GM23338 (cell line): ENCODE measurements around the gene LY86. TPM values are rescaled to one million over a fixed set of nuclear protein-coding genes. Genes with fewer than 3 reads are reported as not detected.

ENCODE experiments used
- ATAC-seq: fragments of 200-7000 bp; cut with Tn5 transposase; 3 replicates; pipeline ENCODE4 v1.9.1; 2020
- DNase-seq: peaks from one replicate; pipeline ENCODE4 v3.0.0-alpha.2; 2015; ENCODE audit warnings: low spot score
- H2AFZ ChIP-seq: fragments of 200-600 bp; sonication (generic); 2 replicates; pipeline ENCODE4 v1.8.0; 2016; ENCODE audit warnings: antibody characterized with exemption, mild to moderate bottlenecking, moderate library complexity
- H3F3A ChIP-seq: fragments of 200-600 bp; sonication (generic); replicated peaks from 2 replicates; pipeline ENCODE4 v1.8.0; 2017; ENCODE audit warnings: antibody characterized with exemption, mixed run types, low read depth
- H3K27ac ChIP-seq: fragments of 200-600 bp; sonication (generic); 2 replicates; pipeline ENCODE4 v1.6.1; 2016; ENCODE audit warnings: low read depth
- H3K27me3 ChIP-seq: fragments of 200-600 bp; sonication (generic); 2 replicates; pipeline ENCODE4 v1.8.0; 2016; ENCODE audit warnings: mild to moderate bottlenecking, mixed run types, moderate library complexity; ENCODE audit not compliant: insufficient read depth
- H3K36me3 ChIP-seq: fragments of 200-600 bp; sonication (generic); 2 replicates; pipeline ENCODE4 v1.8.0; 2016; ENCODE audit warnings: mild to moderate bottlenecking; ENCODE audit not compliant: insufficient read depth
- H3K4me1 ChIP-seq: fragments of 200-600 bp; sonication (generic); 2 replicates; pipeline ENCODE4 v1.8.0; 2016; ENCODE audit warnings: mild to moderate bottlenecking, moderate library complexity; ENCODE audit not compliant: insufficient read depth
- H3K4me2 ChIP-seq: fragments of 200-600 bp; sonication (generic); 2 replicates; pipeline ENCODE4 v1.7.1; 2017; ENCODE audit warnings: mixed run types
- H3K4me3 ChIP-seq: fragments of 200-600 bp; sonication (generic); 2 replicates; pipeline ENCODE4 v1.6.1; 2016; ENCODE audit warnings: mixed run types
- H3K79me2 ChIP-seq: fragments of 200-600 bp; sonication (generic); replicated peaks from 2 replicates; pipeline ENCODE4 v1.8.0; 2017; ENCODE audit warnings: mild to moderate bottlenecking; ENCODE audit not compliant: insufficient read depth
- H3K9me2 ChIP-seq: fragments of 200-600 bp; sonication (generic); 2 replicates; pipeline ENCODE4 v1.8.0; 2017; ENCODE audit not compliant: insufficient read depth
- H4K20me1 ChIP-seq: fragments of 200-600 bp; sonication (generic); replicated peaks from 2 replicates; pipeline ENCODE4 v1.8.0; 2017; ENCODE audit warnings: mild to moderate bottlenecking; ENCODE audit not compliant: insufficient read depth
- H3K27ac Mint-ChIP-seq: 2 replicates; pipeline ENCODE4 v1.8.0; 2020; ENCODE audit warnings: inconsistent platforms, mild to moderate bottlenecking, moderate library complexity, mixed read lengths
- H3K27me3 Mint-ChIP-seq: 3 replicates; pipeline ENCODE4 v1.8.0; 2022; ENCODE audit warnings: low read depth, mild to moderate bottlenecking, moderate library complexity, mixed read lengths, inconsistent platforms; ENCODE audit not compliant: insufficient read depth, poor library complexity
- H3K36me3 Mint-ChIP-seq: 3 replicates; pipeline ENCODE4 v1.8.0; 2021; ENCODE audit warnings: low read depth, mild to moderate bottlenecking, inconsistent platforms, moderate library complexity, mixed read lengths
- H3K4me1 Mint-ChIP-seq: 3 replicates; pipeline ENCODE4 v1.8.0; 2020; ENCODE audit warnings: mild to moderate bottlenecking, inconsistent platforms, mixed read lengths
- H3K4me3 Mint-ChIP-seq: 3 replicates; pipeline ENCODE4 v1.8.0; 2021; ENCODE audit warnings: moderate library complexity, mild to moderate bottlenecking, inconsistent platforms, mixed read lengths
- H3K9me3 Mint-ChIP-seq: 3 replicates; pipeline ENCODE4 v1.8.0; 2020; ENCODE audit warnings: moderate library complexity, mild to moderate bottlenecking, inconsistent platforms, mixed read lengths
- CREB1 ChIP-seq: fragments of 250-450 bp; sonication (Bioruptor Pico); IDR thresholded peaks from 2 replicates; pipeline ENCODE4 v1.5.0; 2020; ENCODE audit warnings: low read depth, mild to moderate bottlenecking, moderate library complexity
- EZH2 ChIP-seq: fragments of 200-600 bp; sonication (generic); IDR thresholded peaks from one replicate; pipeline ENCODE4 v1.8.0; 2017; ENCODE audit warnings: antibody characterized with exemption, mild to moderate bottlenecking, low read depth; ENCODE audit not compliant: unreplicated experiment
- EZH2phosphoT487 ChIP-seq: fragments of 200-600 bp; sonication (generic); IDR thresholded peaks from one replicate; pipeline ENCODE4 v1.8.1; 2018; ENCODE audit warnings: antibody characterized with exemption; ENCODE audit not compliant: unreplicated experiment
- JUNB ChIP-seq: IDR thresholded peaks from one replicate; pipeline ENCODE4 v1.6.1; 2016; ENCODE audit warnings: antibody characterized with exemption; ENCODE audit not compliant: unreplicated experiment
- NANOG ChIP-seq: IDR thresholded peaks from 2 replicates; pipeline ENCODE4 v1.6.1; 2016; ENCODE audit warnings: antibody characterized with exemption, borderline replicate concordance
- POLR2AphosphoS5 ChIP-seq: IDR thresholded peaks from 2 replicates; pipeline ENCODE4 v1.6.1; 2016; ENCODE audit warnings: antibody characterized with exemption, low read depth
- STAT1 ChIP-seq: IDR thresholded peaks from one replicate; pipeline ENCODE4 v1.6.1; 2016; ENCODE audit warnings: antibody characterized with exemption; ENCODE audit not compliant: unreplicated experiment
- ZNF114 ChIP-seq: fragments of 250-450 bp; sonication (Bioruptor Pico); IDR thresholded peaks from 2 replicates; pipeline ENCODE4 v1.5.0; 2020; ENCODE audit warnings: mild to moderate bottlenecking, moderate library complexity
- ZNF331 ChIP-seq: fragments of 250-450 bp; sonication (Bioruptor Pico); IDR thresholded peaks from 2 replicates; pipeline ENCODE4 v1.5.0; 2020; ENCODE audit warnings: low read depth, mild to moderate bottlenecking, moderate library complexity
- polyA plus RNA-seq: library from polyadenylated mRNA; unstranded; fragments of >200 nt; fragmentation: Nextera tagmentation; extraction: Ambion mirVana; gene quantifications from 2 replicates; pipeline ENCODE4 v1.2.1, GENCODE V29; 2016
- total RNA-seq: library from RNA; depleted of rRNA; stranded (reverse); fragments of >200 nt; shearing (Covaris generic); gene quantifications from 2 replicates; pipeline ENCODE4 v1.2.3, GENCODE V29; 2014
- TF ChIP-seq, protein P1 (sequence below): IDR thresholded peaks from one replicate; pipeline ENCODE4 v1.6.1; 2018; ENCODE audit warnings: antibody characterized with exemption; ENCODE audit not compliant: unreplicated experiment
- TF ChIP-seq, protein P2 (sequence below): IDR thresholded peaks from 2 replicates; pipeline ENCODE4 v1.6.1; 2016; ENCODE audit warnings: antibody characterized with exemption
- TF ChIP-seq, protein P3 (sequence below), 2 experiments: fragments of 200-600 bp in 1 of 2; sonication (generic) in 1 of 2; conservative IDR thresholded peaks; 2 replicates each; pipeline versions ENCODE4 v1.5.1 to v1.6.1; 2016 to 2017; ENCODE audit warnings: antibody characterized with exemption in 2 of 2, low read depth in 2 of 2, mild to moderate bottlenecking in 2 of 2, moderate library complexity in 1 of 2
- TF ChIP-seq, protein P4 (sequence below): fragments of 250-450 bp; sonication (Bioruptor Pico); IDR thresholded peaks from 2 replicates; pipeline ENCODE4 v1.5.0; 2020; ENCODE audit warnings: mild to moderate bottlenecking, moderate library complexity

LY86 gene
- total and polyA plus RNA-seq, 2 experiments from 2014 or later, result 0.29 TPM; not detected in 1

DNA sequence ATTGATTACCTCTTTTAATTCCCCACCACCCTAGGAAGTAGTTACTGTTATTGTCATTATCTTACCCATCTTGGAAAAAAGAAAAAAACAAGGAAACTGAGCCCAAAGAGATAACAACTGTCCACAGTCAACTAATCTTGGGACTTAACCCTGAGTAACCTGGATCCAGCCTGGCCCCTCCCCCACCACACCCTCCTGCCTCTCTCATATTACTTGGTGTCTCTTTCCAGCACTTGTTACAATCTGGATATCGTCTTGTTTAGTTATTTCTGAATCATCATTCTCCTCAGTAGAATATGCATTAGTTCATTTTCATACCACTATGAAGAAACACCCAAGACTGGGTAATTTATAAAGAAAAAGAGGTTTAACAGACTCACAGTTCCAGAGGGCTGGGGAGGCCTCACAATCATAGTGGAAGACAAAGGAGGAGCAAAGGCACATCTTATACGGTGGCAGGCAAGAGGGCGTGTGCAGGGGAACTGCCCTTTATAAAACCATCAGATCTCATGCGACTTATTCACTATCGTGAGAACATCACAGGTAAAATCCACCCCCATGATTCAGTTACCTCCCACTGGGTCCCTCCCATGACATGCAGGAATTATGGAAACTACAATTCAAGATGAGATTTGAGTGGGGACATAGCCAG lies 60.3 kb downstream of the LY86 start:
- H2AFZ ChIP-seq, result no peak overlapping the region
- no peaks in the 10 kb centered on the region for H3K79me2 ChIP-seq
- H3K4me1 Mint-ChIP-seq, result peaks cover 5% of the 10 kb centered on the region; the same call in 2 of the 3 replicates
- H3K9me2 ChIP-seq, result peaks cover 3% of the 10 kb centered on the region; the same call in 1 of the 2 replicates
- ATAC-seq (no peak), DNase-seq (no peak)
- H3K4me3 ChIP-seq, result no peak overlapping the region
- no peak overlapping the region for H3K27ac Mint-ChIP-seq
- H3K9me3 Mint-ChIP-seq, result no peaks in the 10 kb centered on the region; the same call in 1 of the 3 replicates
- no peak overlapping the region for H3K27ac ChIP-seq
- H3K27me3 ChIP-seq, result peaks cover 11% of the 10 kb centered on the region; the same call in 1 of the 2 replicates
- no peak overlapping the region for H3K4me2 ChIP-seq
- H3K36me3 Mint-ChIP-seq, result no peaks in the 10 kb centered on the region
- H3F3A ChIP-seq, result no peaks in the 10 kb centered on the region
- H3K27me3 Mint-ChIP-seq, result peaks cover 3% of the 10 kb centered on the region
- H3K36me3 ChIP-seq, result no peaks in the 10 kb centered on the region
- H3K4me3 Mint-ChIP-seq, result no peak overlapping the region
- H4K20me1 ChIP-seq, result no peaks in the 10 kb centered on the region; the same call in 1 of the 2 replicates
- TF ChIP-seq NANOG (no peak), EZH2 (no peak), JUNB (no peak), STAT1 (no peak), ZNF114 (CRISPR knock-in tag) (no peak), EZH2phosphoT487 (no peak), ZNF331 (no peak), CREB1 (no peak), POLR2AphosphoS5 (no peak)
- TF ChIP-seq, protein P1, sequence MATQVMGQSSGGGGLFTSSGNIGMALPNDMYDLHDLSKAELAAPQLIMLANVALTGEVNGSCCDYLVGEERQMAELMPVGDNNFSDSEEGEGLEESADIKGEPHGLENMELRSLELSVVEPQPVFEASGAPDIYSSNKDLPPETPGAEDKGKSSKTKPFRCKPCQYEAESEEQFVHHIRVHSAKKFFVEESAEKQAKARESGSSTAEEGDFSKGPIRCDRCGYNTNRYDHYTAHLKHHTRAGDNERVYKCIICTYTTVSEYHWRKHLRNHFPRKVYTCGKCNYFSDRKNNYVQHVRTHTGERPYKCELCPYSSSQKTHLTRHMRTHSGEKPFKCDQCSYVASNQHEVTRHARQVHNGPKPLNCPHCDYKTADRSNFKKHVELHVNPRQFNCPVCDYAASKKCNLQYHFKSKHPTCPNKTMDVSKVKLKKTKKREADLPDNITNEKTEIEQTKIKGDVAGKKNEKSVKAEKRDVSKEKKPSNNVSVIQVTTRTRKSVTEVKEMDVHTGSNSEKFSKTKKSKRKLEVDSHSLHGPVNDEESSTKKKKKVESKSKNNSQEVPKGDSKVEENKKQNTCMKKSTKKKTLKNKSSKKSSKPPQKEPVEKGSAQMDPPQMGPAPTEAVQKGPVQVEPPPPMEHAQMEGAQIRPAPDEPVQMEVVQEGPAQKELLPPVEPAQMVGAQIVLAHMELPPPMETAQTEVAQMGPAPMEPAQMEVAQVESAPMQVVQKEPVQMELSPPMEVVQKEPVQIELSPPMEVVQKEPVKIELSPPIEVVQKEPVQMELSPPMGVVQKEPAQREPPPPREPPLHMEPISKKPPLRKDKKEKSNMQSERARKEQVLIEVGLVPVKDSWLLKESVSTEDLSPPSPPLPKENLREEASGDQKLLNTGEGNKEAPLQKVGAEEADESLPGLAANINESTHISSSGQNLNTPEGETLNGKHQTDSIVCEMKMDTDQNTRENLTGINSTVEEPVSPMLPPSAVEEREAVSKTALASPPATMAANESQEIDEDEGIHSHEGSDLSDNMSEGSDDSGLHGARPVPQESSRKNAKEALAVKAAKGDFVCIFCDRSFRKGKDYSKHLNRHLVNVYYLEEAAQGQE, result no peak
- TF ChIP-seq, protein P2, sequence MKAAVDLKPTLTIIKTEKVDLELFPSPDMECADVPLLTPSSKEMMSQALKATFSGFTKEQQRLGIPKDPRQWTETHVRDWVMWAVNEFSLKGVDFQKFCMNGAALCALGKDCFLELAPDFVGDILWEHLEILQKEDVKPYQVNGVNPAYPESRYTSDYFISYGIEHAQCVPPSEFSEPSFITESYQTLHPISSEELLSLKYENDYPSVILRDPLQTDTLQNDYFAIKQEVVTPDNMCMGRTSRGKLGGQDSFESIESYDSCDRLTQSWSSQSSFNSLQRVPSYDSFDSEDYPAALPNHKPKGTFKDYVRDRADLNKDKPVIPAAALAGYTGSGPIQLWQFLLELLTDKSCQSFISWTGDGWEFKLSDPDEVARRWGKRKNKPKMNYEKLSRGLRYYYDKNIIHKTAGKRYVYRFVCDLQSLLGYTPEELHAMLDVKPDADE, result no peak
- TF ChIP-seq, protein P3, sequence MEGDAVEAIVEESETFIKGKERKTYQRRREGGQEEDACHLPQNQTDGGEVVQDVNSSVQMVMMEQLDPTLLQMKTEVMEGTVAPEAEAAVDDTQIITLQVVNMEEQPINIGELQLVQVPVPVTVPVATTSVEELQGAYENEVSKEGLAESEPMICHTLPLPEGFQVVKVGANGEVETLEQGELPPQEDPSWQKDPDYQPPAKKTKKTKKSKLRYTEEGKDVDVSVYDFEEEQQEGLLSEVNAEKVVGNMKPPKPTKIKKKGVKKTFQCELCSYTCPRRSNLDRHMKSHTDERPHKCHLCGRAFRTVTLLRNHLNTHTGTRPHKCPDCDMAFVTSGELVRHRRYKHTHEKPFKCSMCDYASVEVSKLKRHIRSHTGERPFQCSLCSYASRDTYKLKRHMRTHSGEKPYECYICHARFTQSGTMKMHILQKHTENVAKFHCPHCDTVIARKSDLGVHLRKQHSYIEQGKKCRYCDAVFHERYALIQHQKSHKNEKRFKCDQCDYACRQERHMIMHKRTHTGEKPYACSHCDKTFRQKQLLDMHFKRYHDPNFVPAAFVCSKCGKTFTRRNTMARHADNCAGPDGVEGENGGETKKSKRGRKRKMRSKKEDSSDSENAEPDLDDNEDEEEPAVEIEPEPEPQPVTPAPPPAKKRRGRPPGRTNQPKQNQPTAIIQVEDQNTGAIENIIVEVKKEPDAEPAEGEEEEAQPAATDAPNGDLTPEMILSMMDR (conservative IDR thresholded peaks at IDR 0.05; ENCODE audit: low read depth in 2 of 2), result no peak
- TF ChIP-seq, protein P4, sequence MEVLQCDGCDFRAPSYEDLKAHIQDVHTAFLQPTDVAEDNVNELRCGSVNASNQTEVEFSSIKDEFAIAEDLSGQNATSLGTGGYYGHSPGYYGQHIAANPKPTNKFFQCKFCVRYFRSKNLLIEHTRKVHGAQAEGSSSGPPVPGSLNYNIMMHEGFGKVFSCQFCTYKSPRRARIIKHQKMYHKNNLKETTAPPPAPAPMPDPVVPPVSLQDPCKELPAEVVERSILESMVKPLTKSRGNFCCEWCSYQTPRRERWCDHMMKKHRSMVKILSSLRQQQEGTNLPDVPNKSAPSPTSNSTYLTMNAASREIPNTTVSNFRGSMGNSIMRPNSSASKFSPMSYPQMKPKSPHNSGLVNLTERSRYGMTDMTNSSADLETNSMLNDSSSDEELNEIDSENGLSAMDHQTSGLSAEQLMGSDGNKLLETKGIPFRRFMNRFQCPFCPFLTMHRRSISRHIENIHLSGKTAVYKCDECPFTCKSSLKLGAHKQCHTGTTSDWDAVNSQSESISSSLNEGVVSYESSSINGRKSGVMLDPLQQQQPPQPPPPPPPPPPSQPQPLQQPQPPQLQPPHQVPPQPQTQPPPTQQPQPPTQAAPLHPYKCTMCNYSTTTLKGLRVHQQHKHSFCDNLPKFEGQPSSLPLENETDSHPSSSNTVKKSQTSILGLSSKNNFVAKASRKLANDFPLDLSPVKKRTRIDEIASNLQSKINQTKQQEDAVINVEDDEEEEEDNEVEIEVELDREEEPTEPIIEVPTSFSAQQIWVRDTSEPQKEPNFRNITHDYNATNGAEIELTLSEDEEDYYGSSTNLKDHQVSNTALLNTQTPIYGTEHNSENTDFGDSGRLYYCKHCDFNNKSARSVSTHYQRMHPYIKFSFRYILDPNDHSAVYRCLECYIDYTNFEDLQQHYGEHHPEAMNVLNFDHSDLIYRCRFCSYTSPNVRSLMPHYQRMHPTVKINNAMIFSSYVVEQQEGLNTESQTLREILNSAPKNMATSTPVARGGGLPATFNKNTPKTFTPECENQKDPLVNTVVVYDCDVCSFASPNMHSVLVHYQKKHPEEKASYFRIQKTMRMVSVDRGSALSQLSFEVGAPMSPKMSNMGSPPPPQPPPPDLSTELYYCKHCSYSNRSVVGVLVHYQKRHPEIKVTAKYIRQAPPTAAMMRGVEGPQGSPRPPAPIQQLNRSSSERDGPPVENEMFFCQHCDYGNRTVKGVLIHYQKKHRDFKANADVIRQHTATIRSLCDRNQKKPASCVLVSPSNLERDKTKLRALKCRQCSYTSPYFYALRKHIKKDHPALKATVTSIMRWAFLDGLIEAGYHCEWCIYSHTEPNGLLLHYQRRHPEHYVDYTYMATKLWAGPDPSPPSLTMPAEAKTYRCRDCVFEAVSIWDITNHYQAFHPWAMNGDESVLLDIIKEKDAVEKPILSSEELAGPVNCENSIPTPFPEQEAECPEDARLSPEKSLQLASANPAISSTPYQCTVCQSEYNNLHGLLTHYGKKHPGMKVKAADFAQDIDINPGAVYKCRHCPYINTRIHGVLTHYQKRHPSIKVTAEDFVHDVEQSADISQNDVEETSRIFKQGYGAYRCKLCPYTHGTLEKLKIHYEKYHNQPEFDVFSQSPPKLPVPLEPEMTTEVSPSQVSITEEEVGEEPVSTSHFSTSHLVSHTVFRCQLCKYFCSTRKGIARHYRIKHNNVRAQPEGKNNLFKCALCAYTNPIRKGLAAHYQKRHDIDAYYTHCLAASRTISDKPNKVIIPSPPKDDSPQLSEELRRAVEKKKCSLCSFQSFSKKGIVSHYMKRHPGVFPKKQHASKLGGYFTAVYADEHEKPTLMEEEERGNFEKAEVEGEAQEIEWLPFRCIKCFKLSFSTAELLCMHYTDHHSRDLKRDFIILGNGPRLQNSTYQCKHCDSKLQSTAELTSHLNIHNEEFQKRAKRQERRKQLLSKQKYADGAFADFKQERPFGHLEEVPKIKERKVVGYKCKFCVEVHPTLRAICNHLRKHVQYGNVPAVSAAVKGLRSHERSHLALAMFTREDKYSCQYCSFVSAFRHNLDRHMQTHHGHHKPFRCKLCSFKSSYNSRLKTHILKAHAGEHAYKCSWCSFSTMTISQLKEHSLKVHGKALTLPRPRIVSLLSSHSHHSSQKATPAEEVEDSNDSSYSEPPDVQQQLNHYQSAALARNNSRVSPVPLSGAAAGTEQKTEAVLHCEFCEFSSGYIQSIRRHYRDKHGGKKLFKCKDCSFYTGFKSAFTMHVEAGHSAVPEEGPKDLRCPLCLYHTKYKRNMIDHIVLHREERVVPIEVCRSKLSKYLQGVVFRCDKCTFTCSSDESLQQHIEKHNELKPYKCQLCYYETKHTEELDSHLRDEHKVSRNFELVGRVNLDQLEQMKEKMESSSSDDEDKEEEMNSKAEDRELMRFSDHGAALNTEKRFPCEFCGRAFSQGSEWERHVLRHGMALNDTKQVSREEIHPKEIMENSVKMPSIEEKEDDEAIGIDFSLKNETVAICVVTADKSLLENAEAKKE (CRISPR knock-in tag), result no peak
- H3K4me1 ChIP-seq, result 0 out of 2 replicates have a peak, but pooled peaks cover 3% of the 10 kb centered on the region
